GM21423 (cell line): ENCODE data around the gene KLK4.
"Not testable (repeated sequence)": the region's sequence is repeated elsewhere in the genome, so short reads cannot be mapped to it uniquely, and the experiment has no call there.

Experiments
- ATAC-seq: cut with Tn5 transposase; IDR thresholded peaks from one replicate; pipeline ENCODE4 v1.9.1; 2021; ENCODE audit warnings: mild to moderate bottlenecking, moderate library complexity; ENCODE audit not compliant: unreplicated experiment

Gene KLK4

GRCh38 chr19:50916069-50916468 lies 4.9 kb upstream of the KLK4 start:
- ATAC-seq = no peak

DNA sequence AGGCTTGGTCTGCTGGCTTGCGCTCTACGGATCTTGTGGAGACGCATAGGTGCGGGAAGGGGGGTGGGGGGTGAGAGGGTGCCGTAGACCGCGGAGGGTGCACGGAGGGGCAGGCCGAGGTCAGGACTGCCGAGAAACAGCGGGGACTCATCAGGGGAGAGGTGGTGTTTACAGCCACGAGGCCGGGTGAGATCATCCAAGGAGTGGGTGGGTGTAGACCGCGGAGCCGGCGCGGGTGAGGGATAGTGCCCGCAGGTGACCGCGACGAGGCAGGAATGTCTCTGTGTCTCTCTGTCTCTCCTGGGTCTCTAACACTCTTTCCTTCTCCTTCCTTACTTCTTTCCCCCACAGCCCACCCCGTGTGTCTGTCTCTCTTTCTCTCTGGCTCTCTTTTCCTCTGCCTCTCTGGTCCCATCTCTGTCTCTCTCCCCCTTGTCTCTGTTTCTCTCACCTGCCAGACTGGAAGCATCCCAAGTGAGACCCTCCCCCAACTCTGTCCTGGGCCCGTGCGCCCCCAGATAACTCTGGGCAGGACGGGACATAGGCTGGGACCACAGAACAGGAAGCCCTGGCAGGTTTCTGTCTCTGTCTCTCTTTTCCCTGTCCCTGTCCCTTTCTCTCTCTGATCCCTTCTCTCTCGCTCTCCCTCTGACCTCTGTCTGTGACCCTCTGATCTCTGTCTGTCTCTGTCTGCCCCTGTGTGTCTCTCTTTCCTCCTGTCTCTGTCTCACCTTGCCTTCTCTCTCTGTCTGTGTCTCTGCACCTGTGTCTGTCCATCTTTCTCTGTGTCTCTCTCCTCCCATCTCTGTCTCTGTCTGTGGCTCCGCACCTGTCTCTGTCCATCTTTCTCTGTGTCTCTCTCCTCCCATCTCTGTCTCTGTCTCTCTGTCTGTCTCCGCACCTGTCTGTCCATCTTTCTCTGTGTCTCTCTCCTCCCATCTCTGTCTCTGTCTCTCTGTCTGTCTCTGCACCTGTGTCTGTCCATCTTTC lies 1.8 kb upstream of the KLK4 start:
- ATAC-seq = no peak

GRCh38 chr19:50912102-50912599 lies 956 bp upstream of the KLK4 start:
- ATAC-seq = no peak

DNA sequence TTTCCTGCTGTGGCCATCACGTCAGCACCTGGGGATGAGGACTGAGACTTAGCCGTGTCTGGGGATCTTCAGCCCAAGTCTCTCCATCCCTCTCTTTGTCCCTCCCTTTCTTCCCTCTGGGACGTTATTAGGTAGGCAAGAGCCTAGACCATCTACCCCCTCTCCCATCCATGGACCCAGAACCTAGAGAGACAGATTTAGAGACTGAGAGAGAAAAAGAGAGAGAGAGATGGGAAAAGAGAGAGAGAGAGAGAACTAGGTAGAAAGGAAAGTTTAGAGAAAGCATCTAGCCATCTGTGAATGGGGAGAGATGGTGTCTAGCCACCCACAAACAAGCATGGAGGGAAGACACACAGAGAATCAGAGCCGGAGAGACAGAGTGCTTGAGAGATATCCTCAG lies 473 bp downstream of the KLK4 start:
- no peak for ATAC-seq

DNA sequence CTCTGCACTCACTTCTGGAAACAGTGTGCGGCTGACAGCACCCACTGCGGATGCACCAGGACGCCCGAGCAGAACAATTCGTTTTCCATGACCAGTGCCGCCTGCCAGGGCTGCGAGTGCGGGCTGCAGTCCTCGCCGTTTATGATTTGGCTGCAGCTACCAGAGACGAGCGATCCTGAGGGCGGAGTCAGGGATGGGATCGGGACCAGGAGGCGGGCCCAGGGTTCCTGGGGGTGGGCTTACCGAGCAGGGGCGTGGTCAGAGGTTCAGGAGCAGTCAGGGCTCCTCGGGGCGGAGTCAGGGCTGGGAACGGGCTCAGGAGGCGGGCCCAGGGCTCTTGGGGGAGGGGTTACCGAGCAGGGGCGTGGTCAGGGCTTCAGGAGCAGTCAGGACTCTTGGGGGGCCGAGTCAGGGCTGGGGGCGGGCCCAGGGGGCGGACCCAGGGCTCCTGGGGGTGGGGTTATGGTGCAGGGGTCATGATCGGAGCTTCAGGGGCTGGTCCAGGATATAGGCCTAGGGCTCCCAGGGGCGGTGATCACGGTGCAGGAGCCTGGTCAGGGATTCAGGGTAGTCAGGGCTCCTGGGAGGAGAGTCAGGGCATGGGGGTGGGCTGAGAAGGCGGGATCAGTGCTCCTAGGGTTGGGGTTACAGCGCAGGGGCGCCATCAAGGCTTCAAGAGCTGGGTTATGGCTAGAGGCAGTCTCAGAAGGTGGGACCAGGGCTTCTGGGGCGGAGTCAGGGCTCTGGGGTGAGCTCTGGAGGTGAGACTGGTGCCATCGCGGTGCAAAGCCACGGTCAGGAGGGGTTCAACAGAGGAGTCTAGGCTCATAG lies 1.7 kb downstream of the KLK4 start:
- no peak for ATAC-seq

DNA sequence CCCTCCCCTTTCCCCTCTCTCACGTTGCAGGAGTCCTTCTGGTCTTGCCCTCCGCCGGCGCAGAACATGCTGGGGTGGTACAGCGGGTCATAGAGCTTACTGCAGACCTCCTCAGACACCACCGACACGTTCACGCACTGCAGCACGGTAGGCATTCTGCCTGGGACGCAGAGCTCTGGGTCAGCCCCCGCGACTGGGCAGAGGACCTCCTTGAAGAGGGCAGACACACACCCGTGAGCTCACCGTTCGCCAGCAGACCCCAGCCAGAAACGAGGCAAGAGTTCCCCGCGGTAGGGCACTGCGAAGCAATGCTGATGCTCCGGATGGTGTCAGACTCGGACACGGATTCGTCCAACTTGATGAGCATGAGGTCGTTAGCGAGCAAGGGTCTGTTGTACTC lies 2.9 kb downstream of the KLK4 start:
- ATAC-seq = no peak

- ATAC-seq = no peak
Observed at GRCh38 chr19:50906217-50906616, 5.0 kb downstream of the KLK4 start.

- ATAC-seq = no peak
Observed at GRCh38 chr19:50902640-50903039, 8.6 kb downstream of the KLK4 start.

DNA sequence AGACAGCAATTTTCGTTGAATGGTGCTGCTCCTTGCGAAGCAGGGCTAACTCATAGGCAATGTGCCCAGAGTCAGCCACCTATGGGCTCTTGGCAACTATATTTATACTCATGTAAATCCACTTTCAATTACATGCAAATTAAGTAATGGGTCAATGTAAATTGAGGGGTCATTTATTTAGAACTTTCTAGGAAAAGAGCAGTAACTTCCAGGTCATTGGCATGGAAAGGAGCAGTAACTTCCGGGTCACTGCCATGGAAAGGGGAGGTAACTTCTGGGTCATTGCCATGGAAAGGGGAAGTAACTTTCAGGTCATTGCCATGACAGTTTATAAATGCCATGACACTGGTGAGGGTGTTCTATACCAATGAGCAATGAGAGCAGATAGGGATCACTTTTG lies 11.6 kb downstream of the KLK4 start:
- ATAC-seq = no peak

DNA sequence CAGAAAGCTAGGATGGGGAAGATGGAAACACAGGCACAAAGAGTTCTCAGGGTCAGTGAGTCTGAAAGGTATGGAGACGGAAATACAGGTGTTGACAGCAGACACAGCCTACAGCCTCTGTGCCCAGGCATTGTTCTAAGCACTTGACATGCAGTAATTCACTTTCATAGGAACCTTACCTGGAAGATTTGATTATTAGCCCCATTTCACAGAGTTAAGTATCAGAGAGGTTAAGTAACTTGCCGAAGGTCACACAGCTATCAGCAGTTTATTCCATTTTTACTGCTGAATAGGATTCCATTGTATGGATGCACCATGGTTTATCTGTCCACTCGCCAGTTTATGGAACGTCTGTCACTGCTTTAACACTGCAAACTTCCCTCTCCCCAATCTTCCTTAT lies 13.2 kb downstream of the KLK4 start:
- ATAC-seq = no peak

DNA sequence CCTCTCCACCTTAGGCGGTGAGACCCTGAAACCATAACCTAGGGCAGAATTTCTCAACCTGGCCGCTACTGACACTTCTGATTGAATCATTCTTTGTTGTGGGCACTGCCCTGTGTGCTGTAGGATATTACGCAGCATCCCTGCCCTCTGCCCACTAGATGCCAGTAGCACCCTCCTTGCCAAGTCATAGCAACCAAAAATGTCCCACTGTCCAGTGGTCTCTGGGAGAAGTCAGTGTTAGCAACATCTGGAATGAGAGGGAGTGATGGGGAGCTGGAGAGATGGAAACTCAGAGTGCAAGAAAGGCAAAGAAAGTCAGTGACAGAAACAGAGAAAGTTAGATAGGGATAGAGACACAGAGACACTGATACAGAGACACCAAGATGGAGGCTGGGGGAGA lies 13.6 kb downstream of the KLK4 start:
- ATAC-seq = peak; percentile 9

DNA sequence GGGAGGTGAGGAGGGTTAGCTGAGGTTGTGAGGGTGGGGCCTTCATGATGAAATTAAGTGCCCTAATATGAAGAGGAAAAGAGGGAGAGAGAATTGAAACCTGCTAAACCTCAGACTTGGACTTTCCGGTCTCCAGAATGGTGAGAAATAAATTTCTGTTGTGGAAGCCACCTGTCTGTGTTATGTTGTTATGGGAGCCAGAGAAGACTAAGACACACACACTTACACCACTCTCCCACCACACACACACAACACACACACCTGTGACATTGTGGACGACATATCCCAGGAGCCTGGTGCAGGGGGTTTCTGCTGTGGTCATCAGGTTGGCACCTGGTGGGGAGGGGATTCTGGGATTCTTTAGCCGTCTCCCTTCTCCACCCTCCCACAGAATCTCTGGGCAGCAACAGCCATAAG lies 14.0 kb downstream of the KLK4 start:
- peak; percentile 19 for ATAC-seq

- peak; percentile 91 for ATAC-seq
Observed at GRCh38 chr19:50896591-50897190, 14.5 kb downstream of the KLK4 start.

DNA sequence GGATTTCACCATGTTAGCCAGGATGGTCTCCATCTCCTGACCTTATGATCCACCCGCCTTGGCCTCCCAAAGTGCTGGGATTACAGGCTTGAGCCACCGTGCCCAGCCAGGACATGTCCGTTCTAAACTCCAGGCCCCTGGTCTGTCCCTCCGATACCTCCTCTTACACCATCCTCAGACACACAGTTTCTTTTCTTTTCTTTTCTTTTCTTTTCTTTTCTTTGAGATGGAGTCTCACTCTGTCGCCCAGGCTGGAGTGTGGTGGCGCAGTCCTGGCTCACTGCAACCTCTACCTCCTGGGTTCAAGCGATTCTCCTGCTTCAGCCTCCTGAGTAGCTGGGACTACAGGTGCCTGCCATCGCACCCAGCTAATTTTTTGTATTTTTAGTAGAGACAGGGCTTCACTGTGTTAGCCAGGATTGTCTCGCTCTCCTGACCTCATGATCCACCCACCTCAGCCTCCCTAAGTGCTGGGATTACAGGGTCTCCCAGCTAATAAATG lies 15.1 kb downstream of the KLK4 start:
- ATAC-seq = not testable (repeated sequence)

GRCh38 chr19:50894478-50895356 lies 16.5 kb downstream of the KLK4 start:
- no peak for ATAC-seq

DNA sequence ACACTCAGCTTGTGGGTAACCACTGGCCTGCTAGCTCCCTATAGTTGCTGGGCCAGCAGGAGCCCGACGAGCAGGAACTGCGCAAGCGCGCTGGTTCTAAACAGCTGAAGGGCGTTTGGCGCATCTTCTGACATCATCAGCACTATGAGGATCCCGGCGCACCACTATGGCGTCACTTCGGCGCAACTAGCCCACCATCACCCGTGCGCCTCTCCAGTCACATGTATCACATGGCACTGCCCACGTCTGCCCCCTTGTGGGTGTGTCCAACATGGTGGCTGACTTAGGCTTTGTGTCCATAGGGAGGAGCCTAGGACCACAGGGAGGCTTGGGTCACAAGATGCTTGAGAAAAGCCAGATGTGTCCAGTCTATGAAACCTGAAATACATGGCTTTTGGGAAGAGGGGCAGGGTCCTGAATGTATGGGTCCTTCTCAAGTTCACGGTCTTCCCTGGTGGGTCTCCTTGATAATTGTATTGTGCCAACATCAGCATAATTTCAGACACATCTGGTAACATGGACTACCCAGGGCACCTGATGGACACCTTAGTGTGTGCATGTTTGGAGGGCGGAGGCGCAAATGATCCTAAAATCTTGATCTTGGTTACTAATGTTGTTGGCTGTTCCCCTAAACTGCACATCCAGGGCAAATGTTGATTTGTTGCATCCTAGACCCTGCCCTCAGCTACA lies 18.0 kb downstream of the KLK4 start:
- ATAC-seq = no peak

- ATAC-seq = no peak
Observed at GRCh38 chr19:50891253-50891625, 20.0 kb downstream of the KLK4 start.

- ATAC-seq = no peak
Observed at GRCh38 chr19:50890422-50891252, 20.6 kb downstream of the KLK4 start.

- ATAC-seq = no peak
Observed at GRCh38 chr19:50889638-50890037, 21.6 kb downstream of the KLK4 start.
